GM12874 (cell line): ENCODE results near the gene ENTPD6.

Experiments used
- TF ChIP-seq, protein P1 (sequence below): IDR thresholded peaks from 2 replicates; pipeline ENCODE4 v1.5.1; 2011; ENCODE audit warnings: low read depth, mild to moderate bottlenecking, control low read depth, low read length, moderate library complexity; ENCODE audit not compliant: insufficient read depth

ENTPD6 gene

DNA sequence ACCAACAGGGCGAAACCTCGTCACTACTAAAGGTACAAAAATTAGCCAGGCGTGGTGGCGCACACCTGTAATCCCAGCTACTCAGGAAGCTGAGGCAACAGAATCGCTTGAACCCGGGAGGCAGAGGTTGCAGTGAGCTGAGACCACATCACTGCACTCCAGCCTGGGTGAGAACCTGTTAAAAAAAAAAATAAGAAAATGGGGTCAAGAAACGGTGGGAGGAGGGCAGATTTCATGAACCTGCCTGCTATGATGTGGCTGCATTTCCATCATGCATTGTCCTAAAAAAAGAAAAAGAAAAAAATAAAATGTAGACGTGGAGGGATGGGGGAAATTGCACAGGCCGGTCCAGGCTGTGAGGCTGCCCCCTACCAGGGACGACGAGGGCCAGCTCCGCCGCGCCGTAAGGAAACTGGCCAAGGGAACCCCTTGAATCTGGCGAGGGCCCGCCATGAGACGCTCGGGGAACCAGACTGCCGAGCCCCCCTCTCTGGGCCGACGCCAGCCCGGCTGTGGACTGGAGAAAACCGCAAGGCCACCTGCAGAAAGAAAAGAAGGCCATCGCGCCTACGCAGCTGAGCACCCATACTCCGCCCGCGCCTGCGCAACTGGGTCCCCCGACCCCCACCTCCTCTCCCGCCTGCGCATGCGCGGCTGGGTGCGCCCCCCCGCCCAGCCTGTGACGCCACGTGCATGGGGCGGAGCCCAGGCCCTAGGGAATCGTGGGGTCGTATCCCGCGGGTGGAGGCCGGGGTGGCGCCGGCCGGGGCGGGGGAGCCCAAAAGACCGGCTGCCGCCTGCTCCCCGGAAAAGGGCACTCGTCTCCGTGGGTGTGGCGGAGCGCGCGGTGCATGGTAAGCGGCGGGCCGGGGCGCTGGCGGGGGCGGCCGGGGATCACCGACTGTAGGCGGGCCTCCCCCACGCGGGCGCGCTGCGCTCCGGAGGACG lies at the start of gene ENTPD6:
ENTPD6 (plus strand) TSS at position 699 of the 948 bp plus-strand sequence. CDS start 10,825 bp downstream, outside the sequence.
- TF ChIP-seq, protein P1, sequence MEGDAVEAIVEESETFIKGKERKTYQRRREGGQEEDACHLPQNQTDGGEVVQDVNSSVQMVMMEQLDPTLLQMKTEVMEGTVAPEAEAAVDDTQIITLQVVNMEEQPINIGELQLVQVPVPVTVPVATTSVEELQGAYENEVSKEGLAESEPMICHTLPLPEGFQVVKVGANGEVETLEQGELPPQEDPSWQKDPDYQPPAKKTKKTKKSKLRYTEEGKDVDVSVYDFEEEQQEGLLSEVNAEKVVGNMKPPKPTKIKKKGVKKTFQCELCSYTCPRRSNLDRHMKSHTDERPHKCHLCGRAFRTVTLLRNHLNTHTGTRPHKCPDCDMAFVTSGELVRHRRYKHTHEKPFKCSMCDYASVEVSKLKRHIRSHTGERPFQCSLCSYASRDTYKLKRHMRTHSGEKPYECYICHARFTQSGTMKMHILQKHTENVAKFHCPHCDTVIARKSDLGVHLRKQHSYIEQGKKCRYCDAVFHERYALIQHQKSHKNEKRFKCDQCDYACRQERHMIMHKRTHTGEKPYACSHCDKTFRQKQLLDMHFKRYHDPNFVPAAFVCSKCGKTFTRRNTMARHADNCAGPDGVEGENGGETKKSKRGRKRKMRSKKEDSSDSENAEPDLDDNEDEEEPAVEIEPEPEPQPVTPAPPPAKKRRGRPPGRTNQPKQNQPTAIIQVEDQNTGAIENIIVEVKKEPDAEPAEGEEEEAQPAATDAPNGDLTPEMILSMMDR = no peak

GRCh38 chr20:25146976-25147375 lies 48.5 kb upstream of the ENTPD6 start:
- TF ChIP-seq, protein P1 = no peak

DNA sequence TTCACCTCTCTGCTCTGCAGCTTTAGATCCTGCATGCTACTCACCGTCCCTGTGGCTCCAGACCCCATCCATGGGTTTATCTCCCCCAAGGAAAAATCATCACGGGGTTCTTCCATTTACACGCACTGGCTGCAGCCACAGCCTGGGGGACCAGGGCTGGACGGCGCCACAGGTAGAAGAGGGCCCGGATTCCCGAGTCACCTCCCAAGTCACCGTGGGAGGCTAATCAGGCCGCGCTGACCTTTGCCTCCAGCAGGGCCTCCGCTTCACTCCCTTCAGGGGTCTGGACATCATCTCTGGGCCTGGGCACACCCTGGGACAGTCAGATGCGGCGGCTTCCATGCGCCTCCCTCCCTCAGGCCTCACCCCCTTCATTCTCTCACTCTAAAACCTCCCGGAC lies 47.8 kb upstream of the ENTPD6 start:
- TF ChIP-seq, protein P1 = no peak

DNA sequence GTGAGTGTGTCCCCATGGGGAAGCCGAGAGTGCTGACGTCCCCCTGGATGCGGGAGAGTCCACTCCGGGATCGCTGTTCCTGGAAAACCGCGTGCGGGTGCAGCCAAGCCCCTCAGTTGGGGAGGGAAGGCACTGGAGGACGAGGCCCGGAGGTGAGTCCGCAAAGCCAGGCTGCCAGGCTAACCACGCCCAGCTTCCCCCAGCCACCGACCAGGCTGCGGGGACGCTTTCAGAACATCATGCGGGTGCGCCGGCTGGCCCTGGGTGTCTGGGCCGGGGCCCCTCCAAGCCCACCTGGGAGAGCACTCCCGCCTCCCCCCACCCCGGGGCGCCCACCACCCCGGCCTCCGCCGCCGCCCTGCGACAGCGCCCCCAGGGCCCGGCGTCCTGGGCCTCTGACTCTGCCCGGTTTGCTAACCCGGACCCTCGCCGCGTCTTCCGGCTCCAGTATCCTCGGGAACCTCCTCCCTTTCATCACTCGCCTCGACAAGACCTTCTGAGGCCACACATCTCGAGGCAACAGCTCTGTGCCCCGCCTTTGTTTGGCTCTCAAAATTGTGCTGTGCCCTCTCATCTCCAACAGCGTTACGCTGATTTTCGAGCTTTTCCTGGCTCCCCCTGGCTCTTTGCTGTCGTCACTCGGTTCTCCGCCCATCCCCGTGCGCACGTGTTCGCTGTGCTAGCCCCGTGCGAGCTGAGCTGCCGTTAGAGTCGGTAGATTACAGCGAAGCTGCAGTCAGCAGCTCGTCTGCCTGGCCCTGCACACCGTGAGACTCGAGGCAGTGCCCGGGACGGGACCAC lies 47.1 kb upstream of the ENTPD6 start:
- TF ChIP-seq, protein P1 = no peak

GRCh38 chr20:25148982-25149846 lies 46.3 kb upstream of the ENTPD6 start:
- TF ChIP-seq, protein P1 = no peak

- TF ChIP-seq, protein P1 = no peak
Observed at GRCh38 chr20:25150016-25150415, 45.5 kb upstream of the ENTPD6 start.
